A172 (cell line): ENCODE measurements around the gene SF3A1. TPM values are rescaled to one million over a fixed set of nuclear protein-coding genes. Genes with fewer than 3 reads are reported as not detected.

Source experiments
- DNase-seq: peaks from one replicate; pipeline ENCODE4 v3.0.0-alpha.2; 2015; ENCODE audit warnings: low spot score
- total RNA-seq: library from RNA; depleted of rRNA; stranded (reverse); fragments of >200 nt; shearing (Covaris generic); gene quantifications from 2 replicates; pipeline ENCODE4 v1.2.3, GENCODE V29; 2014; rRNA removed

SF3A1 gene
- total RNA-seq, 1 experiment from 2014 or later, result 39.8 TPM

DNA sequence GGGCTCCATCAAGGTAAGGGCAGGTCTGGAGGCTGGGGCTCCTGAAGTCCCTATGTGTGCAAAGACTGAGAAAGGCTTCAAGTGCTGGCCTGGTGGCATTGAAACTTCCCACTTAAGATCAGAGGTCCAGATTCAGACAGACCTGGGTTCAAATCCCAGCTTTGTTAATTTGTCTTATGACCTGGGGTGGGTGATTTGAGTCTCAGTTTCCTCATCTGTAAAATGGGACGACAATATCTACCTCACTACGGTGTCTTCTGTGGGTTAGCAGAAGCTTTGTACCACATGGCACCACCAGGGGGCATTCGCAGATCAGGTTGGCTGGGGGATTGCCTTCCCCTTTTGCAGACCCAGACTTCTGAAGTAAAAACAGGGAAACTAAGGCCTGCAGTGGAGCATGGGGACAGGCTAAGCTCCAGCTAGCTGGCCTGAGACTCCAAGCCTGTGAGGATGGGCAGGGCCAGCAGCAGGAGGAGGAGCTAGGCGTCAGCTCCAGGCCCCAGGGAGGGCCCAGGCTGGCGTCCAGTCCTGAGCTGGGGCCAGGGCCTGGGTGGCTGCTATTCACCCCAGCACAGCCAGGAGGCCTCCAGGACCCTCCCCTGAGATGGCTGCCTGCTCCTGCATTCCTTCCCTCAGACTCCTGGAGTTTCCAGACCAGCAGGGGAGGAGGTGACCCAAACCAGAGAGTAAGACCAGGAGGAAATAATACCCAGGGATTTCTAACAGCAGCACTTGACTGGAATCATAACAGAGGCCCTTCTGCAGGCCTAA lies 68.9 kb downstream of the SF3A1 start:
- peak; percentile 72 for DNase-seq

DNA sequence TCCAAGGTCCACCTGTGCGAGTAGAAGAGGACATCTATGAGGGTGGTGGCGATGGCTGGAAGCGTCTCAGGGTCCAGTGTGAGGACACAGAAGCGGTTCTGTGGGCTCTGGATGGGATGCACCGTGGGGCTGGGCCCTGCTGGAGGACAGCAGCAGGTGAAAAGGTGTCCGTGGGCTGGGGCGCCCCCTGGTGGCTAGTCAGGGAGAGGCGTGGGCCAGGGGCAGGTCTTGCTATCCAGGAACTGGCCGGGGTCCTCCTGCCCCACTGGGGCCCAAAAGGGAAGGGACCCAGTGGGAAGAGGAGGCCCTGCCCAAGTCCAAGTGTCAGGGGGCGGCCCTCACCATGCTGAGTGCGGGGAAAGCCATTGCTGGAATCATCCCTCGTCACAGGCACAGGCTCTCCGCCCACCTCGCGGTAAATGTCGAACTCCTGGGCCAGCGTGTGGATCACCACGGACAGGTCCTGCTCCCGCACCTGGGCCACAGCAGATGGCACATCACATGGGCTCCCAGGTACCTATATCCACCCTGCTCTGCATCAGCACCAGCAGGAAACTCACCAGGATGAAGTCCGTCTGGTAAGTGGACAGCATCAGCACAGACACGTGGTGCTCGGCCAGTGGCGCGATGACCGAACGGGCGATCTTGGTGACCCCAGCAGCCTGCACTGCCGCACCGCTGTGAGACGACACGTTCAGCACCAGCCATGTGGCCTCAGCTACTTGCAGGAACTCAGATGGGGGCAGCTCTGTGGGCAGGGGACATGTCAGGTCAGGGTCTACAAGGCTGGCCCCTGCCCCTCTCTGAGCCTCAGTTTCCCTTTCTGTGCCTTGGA lies 69.7 kb downstream of the SF3A1 start:
- DNase-seq, result no peak

DNA sequence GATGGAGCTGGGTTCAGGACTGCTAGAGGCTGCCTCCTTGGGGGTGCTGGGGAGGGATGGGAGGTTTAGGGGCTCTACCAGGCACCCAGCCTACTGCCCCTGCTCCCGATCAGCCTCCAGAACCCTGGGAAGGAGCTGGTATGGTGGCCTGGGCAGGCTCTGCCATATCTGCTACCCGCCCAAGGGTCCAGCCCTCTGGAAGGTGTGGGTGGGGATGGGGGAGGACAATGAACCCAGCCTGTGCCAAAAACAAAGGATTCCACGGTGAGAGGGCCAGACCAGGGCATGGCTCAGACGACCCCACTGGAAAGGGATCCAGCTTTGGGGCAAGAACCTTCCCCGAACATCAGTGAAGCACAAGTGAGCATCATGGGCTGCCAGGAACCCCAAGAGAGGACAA lies 70.4 kb downstream of the SF3A1 start:
- no peak for DNase-seq

DNA sequence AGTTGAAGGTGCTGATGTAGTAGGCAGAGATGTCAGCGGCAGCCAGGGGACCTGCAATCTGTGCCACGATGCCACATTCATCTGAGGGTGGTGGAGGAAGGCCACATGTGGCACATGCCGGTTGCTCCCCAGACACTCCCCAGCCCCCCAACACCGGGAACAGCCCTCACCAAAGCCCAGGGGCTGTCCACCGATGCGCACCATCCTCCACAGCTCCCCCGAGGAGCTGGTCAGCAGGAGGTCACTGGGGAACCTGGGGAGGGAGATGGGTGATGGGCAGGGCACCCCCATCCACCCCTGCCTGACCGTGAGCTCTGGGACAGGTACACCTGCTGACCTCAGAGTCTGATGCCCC lies 70.9 kb downstream of the SF3A1 start:
- DNase-seq, result no peak

DNA sequence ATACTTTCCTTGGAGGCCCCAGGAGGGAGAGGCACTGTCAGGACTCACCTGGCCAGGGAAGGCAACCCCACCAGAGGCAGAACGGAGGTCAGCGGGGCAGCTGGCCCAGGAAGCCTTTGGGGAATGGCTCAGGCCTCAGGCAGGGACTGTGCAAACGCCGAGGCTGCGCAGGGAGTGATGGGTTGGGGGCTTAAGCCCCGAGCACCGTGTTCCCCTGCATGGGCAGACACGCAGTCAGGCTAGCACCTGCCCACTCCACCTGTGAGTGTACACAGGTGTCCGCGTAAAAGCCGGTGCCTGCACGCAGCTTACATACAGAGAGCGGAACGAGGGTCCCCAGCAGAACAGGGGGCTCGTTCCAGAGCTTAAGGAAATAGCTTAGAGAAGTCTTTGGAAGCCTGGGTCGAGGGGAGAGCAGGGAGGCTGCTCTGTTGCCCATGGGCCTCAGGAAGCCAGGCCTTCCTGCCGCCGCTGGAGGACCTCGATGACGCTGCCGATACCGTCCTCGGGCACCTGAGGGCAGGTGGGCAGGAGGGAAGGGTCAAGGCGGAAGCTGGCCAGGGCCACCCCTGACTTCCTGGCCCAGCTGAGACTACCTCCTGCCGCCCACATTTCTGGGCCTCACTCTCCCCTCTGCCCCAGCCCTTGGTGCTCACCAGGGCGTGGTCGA lies 71.4 kb downstream of the SF3A1 start:
- no peak for DNase-seq

- DNase-seq, result no peak
Measured at GRCh38 chr22:30284666-30285065, 72.0 kb downstream of the SF3A1 start.

GRCh38 chr22:30284172-30284571 lies 72.5 kb downstream of the SF3A1 start:
- no peak for DNase-seq

GRCh38 chr22:30283342-30283741 lies 73.4 kb downstream of the SF3A1 start:
- no peak for DNase-seq

GRCh38 chr22:30282616-30283046 lies 74.1 kb downstream of the SF3A1 start:
- no peak for DNase-seq

Other genes starting within 250 kb of the SF3A1 start
- 24.8 and 25.4 TPM in 2 replicates for gene LIF, start 110.1 kb downstream of the SF3A1 start, total RNA-seq
- gene OSM, start 90.0 kb downstream of the SF3A1 start, total RNA-seq, result not detected in 2 replicates
- 12.8 and 20.8 TPM in 2 replicates for gene CASTOR1, start 67.4 kb downstream of the SF3A1 start, total RNA-seq
- gene TBC1D10A, start 30.0 kb downstream of the SF3A1 start, total RNA-seq, result 12.1 and 17.0 TPM in 2 replicates
- 1.1 and 1.2 TPM in 2 replicates for gene CCDC157, start 113 bp upstream of the SF3A1 start, total RNA-seq
- gene RNF215, start 30.5 kb upstream of the SF3A1 start, total RNA-seq, result 9.9 and 15.6 TPM in 2 replicates
- 5.4 and 11.8 TPM in 2 replicates for gene SEC14L2, start 40.1 kb upstream of the SF3A1 start, total RNA-seq
- gene MTFP1, start 68.9 kb upstream of the SF3A1 start, total RNA-seq, result 16.6 and 17.1 TPM in 2 replicates
- gene SEC14L3, start 115.1 kb upstream of the SF3A1 start, total RNA-seq, result not detected in 2 replicates
- gene SEC14L4, start 148.8 kb upstream of the SF3A1 start, total RNA-seq, result not detected in 2 replicates
- not detected in 2 replicates for gene SEC14L6, start 189.8 kb upstream of the SF3A1 start, total RNA-seq
- 0.38 TPM in 1 of 2 replicates, not detected in the other for gene GAL3ST1, start 217.8 kb upstream of the SF3A1 start, total RNA-seq
- 72.1 and 77.8 TPM in 2 replicates for gene PES1, start 235.0 kb upstream of the SF3A1 start, total RNA-seq